ENCODE data around the gene CEBPZOS. TPM values are rescaled to one million over a fixed set of nuclear protein-coding genes. Genes with fewer than 3 reads are reported as not detected.
A peak's percentile ranks its signal among the peaks of the same experiment; 100 is the strongest.

The CEBPZOS gene
- total and polyA plus RNA-seq, 9 of the 15 experiments (the other 6 are each of a cell fraction or from before 2014, with no cell fraction given), result 21.7 to 64.8 (median 46.7) TPM

DNA sequence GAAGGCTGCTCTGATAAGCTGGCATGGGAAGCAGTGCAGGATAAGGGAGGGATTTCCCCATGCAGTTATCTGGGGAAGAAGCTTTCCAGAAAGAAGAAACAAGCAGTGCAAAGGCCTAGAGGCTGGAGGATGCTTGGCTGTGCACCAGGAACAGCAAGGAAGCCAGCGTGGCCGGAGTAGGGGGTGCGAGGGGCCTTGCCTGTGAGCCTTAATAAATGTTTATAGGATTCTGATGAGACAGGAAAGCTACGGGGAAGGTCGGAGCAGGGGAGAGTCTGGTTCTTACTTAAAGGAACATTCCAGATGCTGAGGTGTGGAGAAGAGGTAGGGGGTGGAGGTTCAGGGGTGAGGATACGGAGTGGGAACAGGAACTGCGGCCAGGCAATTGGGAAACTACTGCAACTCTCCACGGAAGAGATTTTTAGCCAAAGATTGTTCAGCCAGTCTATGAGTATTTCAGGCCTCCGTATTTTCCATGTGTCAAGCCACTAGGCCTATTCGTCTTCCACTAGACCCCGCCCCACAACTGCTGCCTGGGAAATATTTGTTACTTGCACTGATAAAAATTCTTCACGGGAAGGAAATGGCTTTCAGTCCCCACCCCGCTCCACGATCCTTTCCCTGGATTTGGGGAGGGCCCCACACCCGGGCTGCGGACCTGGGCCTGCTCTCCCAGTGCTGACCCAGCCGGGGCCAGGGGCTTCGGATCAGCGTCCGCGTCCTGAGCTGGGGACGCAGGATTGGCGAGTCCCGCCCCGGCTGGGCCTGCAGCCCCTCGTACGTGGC, 40.0 kb upstream of the CEBPZOS start (continued):
- TF ChIP-seq ZNF263 (CRISPR knock-in tag; IDR thresholded peaks at IDR 0.05; ENCODE audit: borderline replicate concordance) (no peak), ELF1 (tag; IDR thresholded peaks at IDR 0.05) (no peak), TEAD4 (IDR thresholded peaks at IDR 0.05; ENCODE audit: low read length) (peak; percentile 17; the same call in 1 of the 2 replicates), TEAD4 (CRISPR knock-in tag; IDR thresholded peaks at IDR 0.05; ENCODE audit: borderline replicate concordance) (no peak), ZNF717 (CRISPR knock-in tag; IDR thresholded peaks at IDR 0.05) (no peak), MAFF (IDR thresholded peaks at IDR 0.05; ENCODE audit: low read length) (no peak), PHF21A (IDR thresholded peaks at IDR 0.05; ENCODE audit: borderline replicate concordance, low read depth) (no peak), ZNF224 (CRISPR knock-in tag; IDR thresholded peaks at IDR 0.05) (no peak), ZFX (CRISPR knock-in tag; IDR thresholded peaks at IDR 0.05) (peak; percentile 79), U2AF1 (optimal IDR thresholded peaks at IDR 0.05; ENCODE audit: low read depth, low read length) (no peak), CCAR2 (IDR thresholded peaks at IDR 0.05; ENCODE audit: low read depth, low read length) (no peak), XRCC4 (IDR thresholded peaks at IDR 0.05; ENCODE audit: extremely low read depth, insufficient read depth, insufficient read length) (no peak), CHD2 (IDR thresholded peaks at IDR 0.05; ENCODE audit: low read depth, low read length) (no peak), GATAD2B (IDR thresholded peaks at IDR 0.05; ENCODE audit: borderline replicate concordance) (no peak), LARP7 (IDR thresholded peaks at IDR 0.05) (no peak), ZSCAN32 (CRISPR knock-in tag; IDR thresholded peaks at IDR 0.05) (no peak), RNF2 (IDR thresholded peaks at IDR 0.05) (no peak), POLR2B (IDR thresholded peaks at IDR 0.05; ENCODE audit: low read depth, partially characterized antibody) (no peak), HMG20B (CRISPR knock-in tag; IDR thresholded peaks at IDR 0.05) (no peak)
- TF ChIP-seq, protein P1, sequence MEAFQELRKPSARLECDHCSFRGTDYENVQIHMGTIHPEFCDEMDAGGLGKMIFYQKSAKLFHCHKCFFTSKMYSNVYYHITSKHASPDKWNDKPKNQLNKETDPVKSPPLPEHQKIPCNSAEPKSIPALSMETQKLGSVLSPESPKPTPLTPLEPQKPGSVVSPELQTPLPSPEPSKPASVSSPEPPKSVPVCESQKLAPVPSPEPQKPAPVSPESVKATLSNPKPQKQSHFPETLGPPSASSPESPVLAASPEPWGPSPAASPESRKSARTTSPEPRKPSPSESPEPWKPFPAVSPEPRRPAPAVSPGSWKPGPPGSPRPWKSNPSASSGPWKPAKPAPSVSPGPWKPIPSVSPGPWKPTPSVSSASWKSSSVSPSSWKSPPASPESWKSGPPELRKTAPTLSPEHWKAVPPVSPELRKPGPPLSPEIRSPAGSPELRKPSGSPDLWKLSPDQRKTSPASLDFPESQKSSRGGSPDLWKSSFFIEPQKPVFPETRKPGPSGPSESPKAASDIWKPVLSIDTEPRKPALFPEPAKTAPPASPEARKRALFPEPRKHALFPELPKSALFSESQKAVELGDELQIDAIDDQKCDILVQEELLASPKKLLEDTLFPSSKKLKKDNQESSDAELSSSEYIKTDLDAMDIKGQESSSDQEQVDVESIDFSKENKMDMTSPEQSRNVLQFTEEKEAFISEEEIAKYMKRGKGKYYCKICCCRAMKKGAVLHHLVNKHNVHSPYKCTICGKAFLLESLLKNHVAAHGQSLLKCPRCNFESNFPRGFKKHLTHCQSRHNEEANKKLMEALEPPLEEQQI (IDR thresholded peaks at IDR 0.05), result no peak
- TF ChIP-seq, protein P2, sequence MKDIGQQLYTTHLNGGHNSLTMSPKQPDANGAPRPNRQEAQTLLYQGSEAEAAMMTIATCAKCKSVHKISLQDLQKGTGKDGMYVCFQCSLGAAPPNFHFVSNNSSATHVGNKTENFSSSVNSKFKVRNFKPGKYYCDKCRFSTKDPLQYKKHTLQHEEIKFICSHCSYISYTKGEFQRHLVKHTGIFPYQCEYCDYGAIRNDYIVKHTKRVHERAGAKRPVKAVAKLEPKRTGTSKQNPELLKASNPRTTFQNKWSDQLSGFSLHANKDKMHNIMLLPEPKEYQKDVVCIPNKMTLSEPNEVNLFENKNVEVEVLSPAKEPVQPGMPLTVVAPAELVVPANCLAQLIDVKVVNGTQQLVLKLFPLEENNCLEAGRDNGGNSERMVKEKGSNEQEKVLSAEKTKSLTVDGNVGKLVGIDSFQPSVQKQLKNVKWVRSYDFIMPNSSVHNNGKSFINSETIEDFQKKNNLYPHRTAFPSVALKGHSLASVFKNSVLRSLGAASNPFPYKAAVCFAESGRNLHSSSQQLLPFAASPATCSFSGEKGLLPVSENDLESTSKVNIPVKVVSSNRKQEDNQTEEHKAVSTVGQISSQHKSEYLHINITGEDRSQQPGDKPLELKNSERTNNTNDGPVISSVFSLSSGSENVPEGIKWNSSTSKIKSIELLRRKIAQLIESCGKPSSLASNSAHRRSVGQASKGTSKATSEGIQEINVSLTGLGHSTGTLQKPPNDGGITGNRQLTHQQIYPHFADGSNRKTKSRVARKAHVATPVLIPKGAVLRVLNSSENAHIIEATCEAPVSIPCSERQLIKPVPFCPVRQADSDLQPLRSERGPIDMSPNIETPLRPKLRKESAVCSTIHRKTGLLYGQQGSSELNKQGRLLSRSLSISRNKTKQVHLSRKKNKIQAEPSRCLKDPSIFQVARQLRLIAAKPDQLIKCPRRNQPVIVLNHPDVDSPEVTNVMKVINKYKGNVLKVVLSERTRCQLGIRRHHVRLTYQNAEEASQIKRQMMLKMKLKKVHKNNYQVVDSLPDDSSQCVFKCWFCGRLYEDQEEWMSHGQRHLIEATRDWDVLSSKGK (CRISPR knock-in tag; IDR thresholded peaks at IDR 0.05), result no peak
- TF ChIP-seq, protein P3, sequence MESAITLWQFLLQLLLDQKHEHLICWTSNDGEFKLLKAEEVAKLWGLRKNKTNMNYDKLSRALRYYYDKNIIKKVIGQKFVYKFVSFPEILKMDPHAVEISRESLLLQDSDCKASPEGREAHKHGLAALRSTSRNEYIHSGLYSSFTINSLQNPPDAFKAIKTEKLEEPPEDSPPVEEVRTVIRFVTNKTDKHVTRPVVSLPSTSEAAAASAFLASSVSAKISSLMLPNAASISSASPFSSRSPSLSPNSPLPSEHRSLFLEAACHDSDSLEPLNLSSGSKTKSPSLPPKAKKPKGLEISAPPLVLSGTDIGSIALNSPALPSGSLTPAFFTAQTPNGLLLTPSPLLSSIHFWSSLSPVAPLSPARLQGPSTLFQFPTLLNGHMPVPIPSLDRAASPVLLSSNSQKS (CRISPR knock-in tag; IDR thresholded peaks at IDR 0.05), result no peak
